Parathyroid adenoma (tissue), 2 donors: Measurements from ENCODE around the gene TMEM150A.
"Not testable (repeated sequence)": the region's sequence is repeated elsewhere in the genome, so short reads cannot be mapped to it uniquely, and the experiment has no call there.

Source experiments
- H2AFZ ChIP-seq: fragments of 300-600 bp; sonication (generic); one replicate; pipeline ENCODE4 v1.7.0; 2017; ENCODE audit warnings: antibody characterized with exemption, mild to moderate bottlenecking
- H3K27ac ChIP-seq: fragments of 300-600 bp; sonication (generic); one replicate; pipeline ENCODE4 v1.7.0; 2017
- H3K27me3 ChIP-seq: fragments of 300-600 bp; sonication (generic); one replicate; pipeline ENCODE4 v1.7.0; 2017; ENCODE audit warnings: low read length; ENCODE audit not compliant: control insufficient read depth, insufficient read depth
- H3K36me3 ChIP-seq: fragments of 300-600 bp; sonication (generic); one replicate; pipeline ENCODE4 v1.7.0; 2017; ENCODE audit warnings: low read length; ENCODE audit not compliant: control insufficient read depth, insufficient read depth
- H3K4me1 ChIP-seq: fragments of 300-600 bp; sonication (generic); one replicate; pipeline ENCODE4 v1.7.0; 2017; ENCODE audit warnings: control low read depth
- H3K4me2 ChIP-seq: fragments of 300-600 bp; sonication (generic); one replicate; pipeline ENCODE4 v1.7.0; 2017; ENCODE audit warnings: low read length
- H3K4me3 ChIP-seq: fragments of 300-600 bp; sonication (generic); one replicate; pipeline ENCODE4 v1.7.0; 2017; ENCODE audit warnings: low read depth, low read length
- H3K79me2 ChIP-seq: fragments of 300-600 bp; sonication (generic); one replicate; pipeline ENCODE4 v1.7.0; 2017; ENCODE audit warnings: control low read depth
- H3K9ac ChIP-seq: fragments of 300-600 bp; sonication (generic); one replicate; pipeline ENCODE4 v1.7.0; 2017; ENCODE audit warnings: mild to moderate bottlenecking
- H3K9me3 ChIP-seq: fragments of 300-600 bp; sonication (generic); one replicate; pipeline ENCODE4 v1.7.0; 2017; ENCODE audit warnings: low read length; ENCODE audit not compliant: control insufficient read depth
- TF ChIP-seq, protein P1 (sequence below): fragments of 300-600 bp; sonication (generic); IDR thresholded peaks from one replicate; pipeline ENCODE4 v1.7.0; 2017; ENCODE audit warnings: antibody characterized with exemption, mild to moderate bottlenecking
- donor health status: primary hyperparathyroidism.

The TMEM150A gene

DNA sequence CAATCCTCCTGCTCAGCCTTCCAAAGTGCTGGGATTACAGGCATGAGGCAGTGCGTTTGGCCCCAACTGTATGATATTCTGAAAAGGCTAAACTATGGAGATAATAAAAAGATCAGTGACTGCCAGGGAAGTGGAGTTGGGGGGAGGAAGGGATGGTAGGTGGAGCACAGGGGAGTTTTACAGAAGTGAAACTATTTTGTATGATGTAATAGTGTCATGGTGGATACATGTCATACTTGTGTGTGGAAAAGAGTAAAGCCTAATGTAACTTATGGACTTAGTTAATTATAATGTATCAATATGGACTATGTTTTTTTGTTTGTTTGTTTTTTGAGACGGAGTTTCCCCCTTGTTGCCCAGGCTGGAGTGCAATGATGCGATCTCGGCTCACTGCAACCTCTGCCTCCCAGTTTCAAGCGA lies 38.3 kb downstream of the TMEM150A start:
- Histone ChIP-seq H3K27ac (no peak overlapping the region), H2AFZ (no peak overlapping the region), H3K4me3 (no peak overlapping the region), H3K9ac (no peak overlapping the region), H3K36me3 (no peaks in the 10 kb centered on the region), H3K27me3 (no peaks in the 10 kb centered on the region), H3K79me2 (no peaks in the 10 kb centered on the region), H3K9me3 (no peaks in the 10 kb centered on the region), H3K4me2 (no peak overlapping the region), H3K4me1 (peaks cover 2% of the 10 kb centered on the region)
- TF ChIP-seq, protein P1, sequence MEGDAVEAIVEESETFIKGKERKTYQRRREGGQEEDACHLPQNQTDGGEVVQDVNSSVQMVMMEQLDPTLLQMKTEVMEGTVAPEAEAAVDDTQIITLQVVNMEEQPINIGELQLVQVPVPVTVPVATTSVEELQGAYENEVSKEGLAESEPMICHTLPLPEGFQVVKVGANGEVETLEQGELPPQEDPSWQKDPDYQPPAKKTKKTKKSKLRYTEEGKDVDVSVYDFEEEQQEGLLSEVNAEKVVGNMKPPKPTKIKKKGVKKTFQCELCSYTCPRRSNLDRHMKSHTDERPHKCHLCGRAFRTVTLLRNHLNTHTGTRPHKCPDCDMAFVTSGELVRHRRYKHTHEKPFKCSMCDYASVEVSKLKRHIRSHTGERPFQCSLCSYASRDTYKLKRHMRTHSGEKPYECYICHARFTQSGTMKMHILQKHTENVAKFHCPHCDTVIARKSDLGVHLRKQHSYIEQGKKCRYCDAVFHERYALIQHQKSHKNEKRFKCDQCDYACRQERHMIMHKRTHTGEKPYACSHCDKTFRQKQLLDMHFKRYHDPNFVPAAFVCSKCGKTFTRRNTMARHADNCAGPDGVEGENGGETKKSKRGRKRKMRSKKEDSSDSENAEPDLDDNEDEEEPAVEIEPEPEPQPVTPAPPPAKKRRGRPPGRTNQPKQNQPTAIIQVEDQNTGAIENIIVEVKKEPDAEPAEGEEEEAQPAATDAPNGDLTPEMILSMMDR = no peak

DNA sequence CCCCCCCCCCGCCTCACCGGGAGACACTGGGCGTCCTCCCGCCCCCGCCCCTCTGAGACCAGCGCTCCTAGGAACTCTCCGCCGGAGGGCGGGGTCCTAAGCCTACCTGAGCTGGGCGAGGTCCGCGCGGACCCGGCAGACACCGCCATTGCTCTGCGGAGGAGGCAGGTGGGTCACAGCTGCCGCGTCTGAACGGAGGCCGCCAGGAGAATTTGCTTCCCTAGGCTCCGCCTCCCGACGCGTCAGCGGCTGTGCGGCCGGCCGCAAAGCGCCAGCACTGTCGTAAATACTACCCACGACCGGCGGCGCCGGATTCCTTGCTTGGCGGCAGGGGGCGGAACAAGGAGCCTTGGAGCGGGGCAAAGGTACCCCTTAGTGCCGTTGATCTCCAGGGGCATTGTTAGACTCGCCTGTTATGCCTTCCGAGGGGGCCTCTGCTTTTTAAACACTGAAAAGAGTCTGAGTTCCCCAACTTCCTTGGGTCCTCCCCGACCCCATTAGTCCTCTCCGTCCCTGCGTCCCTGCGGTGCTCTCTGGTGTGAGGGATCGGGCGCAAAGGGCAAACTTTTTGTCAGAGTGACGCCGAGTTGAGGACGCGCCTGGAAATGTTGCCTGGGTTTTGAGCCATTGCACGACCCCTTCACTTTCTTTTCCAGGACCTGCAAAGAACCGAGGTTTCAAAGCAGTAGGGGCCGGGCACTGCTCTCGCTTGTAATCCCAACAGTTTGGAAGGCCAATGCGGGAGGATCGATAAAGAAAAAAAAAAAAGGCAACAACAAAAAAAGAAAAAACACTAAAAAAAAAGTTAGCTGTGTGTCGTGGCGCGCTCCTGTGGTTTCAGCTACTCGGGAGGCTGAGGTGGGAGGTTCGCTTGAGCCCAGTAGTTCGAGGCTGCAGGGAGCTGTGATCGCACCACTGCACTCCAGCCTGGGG lies 41.0 kb downstream of the TMEM150A start, which contains the start of gene GGCX:
Gene GGCX, minus strand, starts transcription at position 214 of the 933 bp plus-strand sequence. Its CDS starts 65 bp downstream, at position 149.
- peak within 1 kb of the TSS; percentile 14 for H3K9ac ChIP-seq
- peak within 1 kb of the TSS; percentile 73 for H3K4me3 ChIP-seq
- H3K36me3 ChIP-seq = no peaks in the 10 kb centered on the region
- no peaks in the 10 kb centered on the region for H3K9me3 ChIP-seq
- no peaks in the 10 kb centered on the region for H3K79me2 ChIP-seq
- H3K4me1 ChIP-seq = peaks cover 2% of the 10 kb centered on the region
- TF ChIP-seq, protein P1 = peak; percentile 38
- peak within 1 kb of the TSS; percentile 73 for H3K27ac ChIP-seq
- peak within 1 kb of the TSS; percentile 77 for H2AFZ ChIP-seq
- H3K4me2 ChIP-seq = peak within 1 kb of the TSS; percentile 83
- no peaks in the 10 kb centered on the region for H3K27me3 ChIP-seq

DNA sequence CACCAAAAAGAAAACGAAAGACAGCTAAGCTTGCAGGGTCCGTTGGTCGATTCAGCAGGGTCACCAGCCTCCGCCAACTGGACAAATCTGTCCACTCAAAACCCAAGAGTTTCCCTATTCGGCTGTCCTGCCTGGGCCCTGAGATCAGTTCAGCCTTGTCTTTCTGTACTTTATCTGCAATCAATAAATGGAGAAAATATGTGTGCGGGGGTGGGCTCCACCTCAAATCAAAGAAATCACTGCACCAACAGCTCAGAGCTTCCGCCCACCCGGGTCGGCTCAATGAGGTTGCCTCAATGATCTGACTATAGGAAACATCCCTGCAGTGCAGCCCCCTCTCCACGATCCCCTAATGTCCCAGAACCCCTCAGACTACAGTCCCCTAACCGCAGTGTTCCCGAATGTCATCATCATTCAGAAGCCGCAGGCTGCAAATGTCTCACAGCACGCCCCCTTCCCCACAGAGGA lies 41.7 kb downstream of the TMEM150A start:
- Histone ChIP-seq H3K4me1 (peaks cover 2% of the 10 kb centered on the region), H3K4me2 (peak overlapping the region; percentile 74), H3K9me3 (no peaks in the 10 kb centered on the region), H3K9ac (no peak overlapping the region), H3K36me3 (no peaks in the 10 kb centered on the region), H3K27me3 (no peaks in the 10 kb centered on the region), H3K79me2 (no peaks in the 10 kb centered on the region), H2AFZ (peak overlapping the region; percentile 77), H3K27ac (peak overlapping the region; percentile 73), H3K4me3 (peak overlapping the region; percentile 73)
- TF ChIP-seq, protein P1 = no peak

DNA sequence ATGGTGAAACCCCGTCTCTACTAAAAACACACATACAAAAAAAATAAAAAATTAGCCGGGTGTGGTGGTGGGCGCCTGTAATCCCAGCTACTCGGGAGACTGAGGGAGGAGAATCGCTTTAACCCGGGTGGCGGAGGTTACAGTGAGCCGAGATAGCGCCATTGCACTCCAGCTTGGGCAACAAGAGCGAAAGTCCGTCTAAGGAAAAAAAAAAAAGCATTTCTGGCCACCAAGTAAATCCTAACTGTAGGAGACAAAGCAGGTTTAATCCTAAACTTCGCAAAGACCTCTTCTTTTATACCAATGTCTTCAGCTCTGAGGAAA lies 42.1 kb downstream of the TMEM150A start:
- Histone ChIP-seq H3K4me3 (peak overlapping the region; percentile 73), H3K4me2 (peak overlapping the region; percentile 74)
- not testable (repeated sequence) for H3K79me2 ChIP-seq, H3K36me3 ChIP-seq, H3K27me3 ChIP-seq, H3K9ac ChIP-seq, H3K9me3 ChIP-seq, H3K27ac ChIP-seq, H3K4me1 ChIP-seq, H2AFZ ChIP-seq

DNA sequence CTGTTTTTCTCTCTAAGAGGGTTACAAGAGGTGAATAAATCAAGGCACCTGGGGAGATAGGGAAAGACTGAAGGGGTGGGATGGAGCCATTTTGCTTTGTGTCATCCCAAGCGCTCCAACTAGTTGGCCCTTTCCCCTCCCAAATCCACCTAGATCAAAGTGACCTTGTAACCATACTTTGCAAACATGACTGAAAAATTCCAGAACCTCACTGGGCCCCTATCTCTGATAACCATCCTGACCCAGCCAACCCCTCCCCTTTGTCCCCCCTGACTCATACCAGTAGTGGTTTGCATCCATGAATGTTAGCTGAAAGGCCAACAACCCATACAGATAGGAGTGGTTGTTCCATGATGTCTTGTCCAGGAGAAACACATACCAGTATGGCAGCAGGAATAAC lies 44.3 kb downstream of the TMEM150A start:
- H2AFZ ChIP-seq = no peak overlapping the region
- no peak overlapping the region for H3K4me2 ChIP-seq
- H3K4me1 ChIP-seq = peaks cover 2% of the 10 kb centered on the region
- no peaks in the 10 kb centered on the region for H3K36me3 ChIP-seq
- H3K27me3 ChIP-seq = no peaks in the 10 kb centered on the region
- no peaks in the 10 kb centered on the region for H3K79me2 ChIP-seq
- H3K27ac ChIP-seq = no peak overlapping the region
- H3K4me3 ChIP-seq = no peak overlapping the region
- TF ChIP-seq, protein P1 = no peak
- H3K9ac ChIP-seq = no peak overlapping the region
- H3K9me3 ChIP-seq = no peaks in the 10 kb centered on the region
